Lower lobe of right lung (tissue), 2 donors: ENCODE results near the gene PLAC9. TPM values are rescaled to one million over a fixed set of nuclear protein-coding genes. Genes with fewer than 3 reads are reported as not detected.

Experiments
- ATAC-seq, 2 donors: fragments of 200-7000 bp; cut with Tn5 transposase; one replicate each; pipeline ENCODE4 v1.9.1; 2020 to 2022; ENCODE audit warnings: mild to moderate bottlenecking in 2 of 2, moderate library complexity in 2 of 2
- DNase-seq: peaks from one replicate; pipeline ENCODE4 v3.0.0-alpha.2; 2020
- H3K27ac ChIP-seq: fragments of 200-600 bp; one replicate; pipeline ENCODE4 v1.8.0; 2022
- H3K27me3 ChIP-seq: fragments of 200-600 bp; one replicate; pipeline ENCODE4 v1.8.0; 2022; ENCODE audit warnings: low read depth
- H3K36me3 ChIP-seq: fragments of 200-600 bp; one replicate; pipeline ENCODE4 v1.8.0; 2022; ENCODE audit warnings: mild to moderate bottlenecking
- H3K4me1 ChIP-seq: fragments of 200-600 bp; one replicate; pipeline ENCODE4 v1.8.0; 2022
- H3K4me3 ChIP-seq: fragments of 200-600 bp; one replicate; pipeline ENCODE4 v1.8.0; 2022; ENCODE audit warnings: mild to moderate bottlenecking
- H3K9me3 ChIP-seq: fragments of 200-600 bp; one replicate; pipeline ENCODE4 v1.8.0; 2022
- CTCF ChIP-seq: fragments of 200-600 bp; IDR thresholded peaks from one replicate; pipeline ENCODE4 v1.8.0; 2022; ENCODE audit warnings: antibody characterized with exemption, mild to moderate bottlenecking
- intact Hi-C: fragments of 100-400 bp; cut with DNase I; formaldehyde crosslinking; loops from one replicate; pipeline ENCODE4 v1.11.0; 2022
- total RNA-seq: library from RNA; stranded (reverse); fragmentation: NEBNext Ultra II Directional; extraction: Animal tissue kit (Norgen Biotek cat#: 25700); gene quantifications from one replicate; pipeline ENCODE4 v1.2.1, GENCODE V29; 2021
- donor health status: DM: no; HTN: yes; CAD: no; lungs with severe emphysema.

Gene PLAC9
- total RNA-seq, 1 donor from 2014 or later: 38.0 TPM

- TF ChIP-seq CTCF: no peak
- Histone ChIP-seq H3K9me3 (no peaks in the 10 kb centered on the region), H3K27me3 (no peaks in the 10 kb centered on the region), H3K4me1 (peaks cover 75% of the 10 kb centered on the region), H3K36me3 (peaks cover 98% of the 10 kb centered on the region), H3K4me3 (no peak overlapping the region), H3K27ac (peak overlapping the region; percentile 49)
- ATAC-seq (no peak), DNase-seq (no peak)
- intact Hi-C loops: no loop called here
These were observed 35.6 kb downstream of the PLAC9 start for GRCh38 chr10:80168162-80168511.

GRCh38 chr10:80168679-80169380 lies 36.3 kb downstream of the PLAC9 start:
- DNase-seq (no peak), ATAC-seq (peak in 1 of 2 donors; percentile 10)
- TF ChIP-seq CTCF: peak; percentile 20
- Histone ChIP-seq H3K27ac (peak overlapping the region; percentile 49), H3K4me3 (no peak overlapping the region), H3K27me3 (no peaks in the 10 kb centered on the region), H3K4me1 (peaks cover 79% of the 10 kb centered on the region), H3K9me3 (no peaks in the 10 kb centered on the region), H3K36me3 (peaks cover 98% of the 10 kb centered on the region)
- intact Hi-C loops: no loop called here

DNA sequence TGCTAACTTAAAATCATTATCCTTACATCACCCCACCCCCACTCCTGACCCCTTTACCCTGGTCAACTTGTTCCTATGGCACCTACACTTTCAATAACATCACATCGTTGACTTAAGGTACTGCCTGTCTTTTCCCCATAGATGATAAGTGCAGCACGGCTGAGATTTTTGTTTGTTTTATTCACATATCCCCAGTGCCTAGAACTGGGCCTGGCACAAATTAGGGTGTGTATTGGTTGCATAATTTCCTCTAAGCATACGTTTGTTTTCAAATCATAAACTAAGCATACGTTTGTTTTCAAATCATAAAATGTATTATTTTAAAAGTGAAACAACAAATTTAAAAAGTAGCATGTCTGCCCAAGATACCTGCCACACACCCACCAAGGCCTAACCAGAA lies 37.5 kb downstream of the PLAC9 start:
- TF ChIP-seq CTCF: no peak
- ATAC-seq (no peak), DNase-seq (no peak)
- Histone ChIP-seq H3K27ac (no peak overlapping the region), H3K4me1 (peaks cover 70% of the 10 kb centered on the region), H3K36me3 (peaks cover 95% of the 10 kb centered on the region), H3K4me3 (no peak overlapping the region), H3K9me3 (no peaks in the 10 kb centered on the region), H3K27me3 (no peaks in the 10 kb centered on the region)
- intact Hi-C loops: no loop called here

DNA sequence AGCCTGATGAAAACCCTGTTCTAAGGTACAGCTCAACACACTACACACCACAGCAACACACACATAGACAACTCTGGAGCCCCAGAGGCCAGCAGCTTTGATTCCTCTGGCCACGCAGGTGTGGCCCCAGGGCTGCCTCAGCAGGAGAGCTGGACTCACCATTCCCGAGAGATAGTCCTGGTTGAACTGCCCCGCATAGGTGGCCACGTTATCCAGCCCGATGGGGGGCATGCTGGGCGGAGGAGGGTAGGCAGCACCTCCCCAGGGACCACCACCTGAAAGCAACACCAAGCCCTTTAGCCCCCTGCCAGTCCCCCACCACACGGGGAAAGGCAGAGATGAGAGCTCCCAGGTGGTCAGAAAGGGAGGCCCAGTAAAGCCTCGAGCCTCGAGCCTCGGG lies 38.1 kb downstream of the PLAC9 start:
- DNase-seq (no peak), ATAC-seq (no peak)
- no peak for TF ChIP-seq CTCF
- peaks cover 64% of the 10 kb centered on the region for H3K4me1 ChIP-seq
- intact Hi-C loops: no loop called here
- no peaks in the 10 kb centered on the region for H3K27me3 ChIP-seq
- H3K4me3 ChIP-seq: no peak overlapping the region
- no peaks in the 10 kb centered on the region for H3K9me3 ChIP-seq
- H3K36me3 ChIP-seq: peaks cover 95% of the 10 kb centered on the region
- H3K27ac ChIP-seq: peak overlapping the region; percentile 55

DNA sequence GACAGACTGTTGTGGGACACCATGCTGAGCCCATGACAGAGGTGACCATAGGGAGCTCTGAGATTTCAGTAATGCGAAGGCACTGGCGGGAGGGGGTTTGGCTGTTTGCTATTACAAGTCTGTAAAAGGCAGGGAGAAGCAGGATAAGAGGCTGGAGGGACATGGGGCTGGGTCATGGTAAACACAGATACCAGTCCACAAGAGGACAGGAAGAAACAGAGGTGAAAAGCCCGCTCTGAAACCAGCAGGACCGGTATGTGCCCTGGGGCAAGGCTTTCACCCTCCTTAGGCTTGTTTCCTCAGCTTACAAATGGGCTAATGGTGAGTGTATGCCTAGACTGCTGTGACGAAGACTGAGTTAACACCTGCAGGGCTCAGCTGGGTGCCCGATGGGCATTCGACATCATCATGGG lies 38.7 kb downstream of the PLAC9 start:
- peaks cover 68% of the 10 kb centered on the region for H3K4me1 ChIP-seq
- H3K27me3 ChIP-seq: no peaks in the 10 kb centered on the region
- ATAC-seq (peak; percentile 88 to 89), DNase-seq (peak; percentile 77)
- no peak overlapping the region for H3K4me3 ChIP-seq
- H3K9me3 ChIP-seq: no peaks in the 10 kb centered on the region
- H3K27ac ChIP-seq: peak overlapping the region; percentile 55
- no peak for TF ChIP-seq CTCF
- peaks cover 91% of the 10 kb centered on the region for H3K36me3 ChIP-seq
- intact Hi-C loops: no loop called here
